Fibroblast of skin of abdomen (primary cell): ENCODE measurements around the gene CTXN2.

Experiments
- DNase-seq: peaks from one replicate; pipeline ENCODE4 v3.0.0-alpha.2; 2013

Gene CTXN2

DNA sequence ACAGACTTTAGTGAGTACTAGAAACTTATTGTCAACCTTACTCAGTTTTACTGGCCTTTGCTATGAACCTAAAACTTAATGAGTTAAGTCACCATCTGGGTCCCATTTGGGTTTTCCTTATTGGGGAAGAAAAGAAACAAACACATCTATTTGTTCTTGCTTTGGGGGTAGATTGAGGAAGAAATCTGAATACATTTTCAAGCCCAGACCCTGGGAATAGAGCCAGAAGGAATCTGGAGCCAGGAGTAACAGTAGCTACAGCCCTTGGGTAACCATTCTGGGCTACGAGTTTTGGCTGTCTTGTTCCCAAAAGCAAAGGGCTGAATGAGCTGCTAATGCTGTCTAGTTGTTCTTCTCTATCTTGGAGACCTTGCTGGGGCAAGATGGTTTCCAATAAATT, 31.2 kb downstream of the CTXN2 start:
- DNase-seq, result no peak

DNA sequence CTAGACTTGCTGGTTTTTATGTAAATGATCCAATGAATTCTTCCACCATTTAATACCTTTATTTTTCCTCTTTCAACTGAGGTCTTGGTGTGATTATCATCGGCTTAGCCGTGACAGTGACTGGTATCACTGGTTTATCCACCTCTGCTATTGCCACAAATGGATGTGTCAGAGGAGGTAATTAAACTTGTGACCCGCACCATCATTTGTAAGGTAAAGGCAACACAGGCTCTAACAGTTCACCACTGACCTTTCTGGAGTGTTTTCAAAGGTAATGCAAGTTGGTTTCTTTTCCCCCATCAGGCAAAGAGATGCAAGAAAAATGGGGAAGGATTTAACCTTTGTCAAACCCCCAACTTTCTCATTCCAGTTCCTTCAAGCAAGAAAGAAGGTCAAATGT, 34.3 kb downstream of the CTXN2 start:
- DNase-seq, result no peak

DNA sequence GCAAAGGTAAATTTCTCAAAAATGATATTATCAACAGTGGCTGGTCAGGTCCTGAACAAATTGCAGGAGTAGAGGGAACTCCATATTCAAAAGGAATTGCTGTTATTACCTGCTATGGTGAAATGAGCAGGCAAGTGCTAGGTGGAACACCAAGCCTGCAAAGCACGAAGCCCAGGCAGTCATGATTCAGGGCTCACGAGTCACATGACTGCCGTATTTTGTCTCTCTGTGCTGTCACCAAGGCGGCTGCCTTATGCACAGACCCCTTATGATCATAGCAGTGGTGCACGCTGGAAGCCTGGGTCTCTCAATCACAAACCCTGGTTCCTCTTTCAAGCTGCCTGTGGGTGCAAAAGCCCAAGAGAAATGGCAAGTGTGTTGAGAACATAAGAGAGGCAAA, 39.0 kb downstream of the CTXN2 start:
- DNase-seq, result no peak

DNA sequence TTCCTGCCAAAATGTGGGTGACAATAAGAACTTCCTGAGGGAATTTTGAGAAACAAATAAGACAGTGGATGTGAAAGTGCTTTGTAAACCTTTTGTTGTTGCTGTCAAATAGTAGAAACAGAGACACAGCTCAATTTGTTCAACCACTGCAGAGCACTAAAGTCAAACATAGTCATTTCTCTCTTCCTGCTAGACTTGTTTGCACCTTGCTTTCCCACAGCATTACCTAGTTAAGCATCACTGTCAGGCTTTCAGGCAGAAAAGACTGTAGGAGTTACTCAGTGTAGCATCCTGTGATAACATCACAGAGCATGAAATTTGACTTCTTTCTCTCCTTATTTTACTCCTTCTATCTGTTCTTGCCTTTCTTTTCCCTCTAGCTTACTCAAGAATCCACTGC, 41.8 kb downstream of the CTXN2 start:
- no peak for DNase-seq

DNA sequence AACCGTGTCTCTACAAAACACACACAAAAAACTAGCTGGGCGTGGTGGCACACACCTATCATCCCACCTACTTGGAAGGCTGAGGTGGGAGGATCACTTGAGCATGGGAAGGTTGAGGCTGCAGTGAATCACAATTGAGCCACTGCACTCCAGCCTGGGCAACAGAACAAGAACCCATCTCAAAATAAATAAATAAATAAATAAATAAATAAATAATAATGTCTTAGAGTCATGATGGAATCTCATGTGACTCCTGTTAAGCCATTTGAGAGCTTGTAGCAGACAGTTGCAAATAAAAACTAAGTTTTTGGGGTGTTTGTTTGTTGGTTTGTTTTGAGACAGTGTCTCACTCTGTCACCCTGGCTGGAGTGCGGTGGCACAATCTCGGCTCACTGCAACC, 47.9 kb downstream of the CTXN2 start:
- no peak for DNase-seq

DNA sequence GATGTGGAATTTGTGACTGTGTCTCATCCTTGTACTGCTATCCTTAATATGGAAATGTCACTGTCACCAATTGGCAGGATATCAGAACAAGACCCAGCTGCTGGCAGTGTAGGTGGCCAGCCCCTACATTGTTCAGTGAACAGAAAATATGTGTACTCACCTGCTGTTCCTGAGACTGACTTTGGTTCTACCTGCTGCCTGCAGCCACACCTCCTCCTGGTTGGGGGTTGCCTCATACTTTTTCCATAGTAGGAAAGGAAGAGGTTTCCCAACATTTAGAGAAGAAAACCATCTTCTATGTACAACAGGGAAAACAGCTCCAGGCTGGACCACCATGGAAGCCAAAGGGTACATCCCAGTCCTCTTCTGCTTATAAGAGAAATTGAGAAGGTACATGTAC, 50.5 kb downstream of the CTXN2 start:
- no peak for DNase-seq

DNA sequence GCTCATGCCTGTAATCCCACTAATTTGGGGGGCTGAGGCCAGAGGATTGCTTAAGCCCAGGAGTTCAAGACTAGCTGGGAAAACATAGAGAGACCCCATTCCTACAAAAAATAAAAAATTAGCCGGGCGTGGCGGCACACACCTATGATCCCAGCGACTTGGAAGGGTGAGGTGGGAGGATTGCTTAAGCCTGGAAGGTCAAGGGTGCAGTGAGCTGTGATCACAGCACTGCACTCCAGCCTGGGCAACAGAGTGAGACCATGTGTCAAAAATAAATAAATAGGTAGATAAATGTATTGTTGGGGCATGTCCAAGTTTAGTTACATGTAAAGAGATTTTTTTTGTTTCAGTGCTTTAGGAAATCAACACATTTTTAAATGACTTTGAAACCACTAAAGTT, 51.1 kb downstream of the CTXN2 start:
- no peak for DNase-seq

DNA sequence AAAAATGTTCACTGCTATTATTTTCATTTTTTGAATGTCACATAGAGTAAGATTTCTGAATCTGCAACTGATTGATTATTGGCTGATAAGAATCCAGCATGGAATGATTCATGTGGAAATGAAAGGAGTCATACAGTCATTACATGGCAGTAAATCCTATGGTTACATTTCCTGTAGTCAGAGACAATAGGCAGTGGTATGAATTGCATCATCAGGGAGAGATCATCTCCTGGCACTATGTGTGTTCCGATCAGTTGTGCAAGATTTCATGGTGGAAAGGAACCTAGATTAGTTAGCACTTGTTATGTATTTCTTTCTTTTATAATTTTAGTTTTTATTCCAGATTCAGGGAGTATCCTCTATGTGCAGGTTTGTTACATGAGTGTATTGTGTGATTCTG, 53.5 kb downstream of the CTXN2 start:
- peak; percentile 45 for DNase-seq

DNA sequence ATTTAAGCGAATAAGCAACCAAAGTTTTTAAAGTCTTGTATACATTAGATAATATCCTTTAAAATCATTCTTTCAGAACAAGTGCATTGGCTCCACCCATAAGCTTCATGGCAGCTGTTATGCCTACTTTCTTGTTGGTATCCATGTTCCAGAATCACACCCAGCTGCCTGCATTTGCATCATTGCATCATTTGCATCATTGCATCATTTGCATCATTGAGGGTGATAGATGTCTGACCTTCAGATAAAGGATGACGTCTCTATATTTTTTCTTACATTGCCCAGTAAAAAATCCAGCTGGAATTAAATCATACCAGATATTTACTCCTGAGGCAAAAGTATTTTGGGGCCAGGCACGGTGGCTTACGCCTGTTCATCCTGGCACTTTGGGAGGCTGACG, 56.9 kb downstream of the CTXN2 start:
- no peak for DNase-seq

DNA sequence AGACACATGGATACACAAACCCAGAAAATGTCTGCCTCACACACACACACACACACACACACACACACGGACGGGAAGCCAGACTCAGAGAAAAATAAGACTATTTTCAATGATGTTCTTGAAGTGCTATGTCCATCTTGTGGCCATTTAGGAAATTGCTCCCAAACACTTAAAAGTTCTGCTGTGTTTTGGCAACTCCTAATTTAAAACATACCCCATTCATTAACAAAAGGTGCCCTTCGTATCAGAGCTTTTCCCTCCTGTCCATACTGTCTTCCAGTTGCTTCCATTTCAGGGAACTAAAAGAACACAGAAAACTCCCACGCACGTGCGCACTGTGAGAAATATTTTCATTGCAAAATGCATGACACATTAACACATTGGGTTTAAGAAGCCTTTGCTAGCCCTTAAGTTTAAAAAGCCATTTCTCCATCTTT, 59.2 kb downstream of the CTXN2 start:
- DNase-seq, result peak; percentile 81

DNA sequence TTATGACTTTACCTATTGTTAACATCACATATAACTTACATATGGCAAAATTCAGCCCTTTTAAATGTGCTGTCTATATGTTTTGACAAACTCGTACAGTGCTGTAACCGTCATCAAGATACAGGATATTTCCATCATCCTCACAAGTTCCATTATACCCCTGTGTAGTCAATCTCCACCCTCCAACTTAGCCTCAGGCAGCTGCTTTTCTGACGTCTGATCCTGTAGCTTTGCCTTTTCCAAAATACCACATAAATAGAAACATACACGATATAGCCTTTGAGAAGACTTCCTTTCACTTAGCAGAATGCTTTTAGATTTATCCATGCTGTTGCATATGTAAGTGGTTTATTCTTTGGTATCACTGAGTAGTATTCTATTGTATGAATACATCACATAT, 61.7 kb downstream of the CTXN2 start:
- DNase-seq, result no peak
